Activated CD8-positive, alpha-beta memory T cell treated with anti-CD3 and anti-CD28 coated beads for 1 hour (primary cell): ENCODE results near the gene TMC5.
"Not testable (repeated sequence)": the region's sequence is repeated elsewhere in the genome, so short reads cannot be mapped to it uniquely, and the experiment has no call there.

Source experiments
- DNase-seq, 2 donors: peaks; one replicate each; pipeline ENCODE4 v3.0.0-alpha.2; 2020; ENCODE audit warnings: low read depth in 1 of 2; ENCODE audit errors: extremely low read depth in 1 of 2

TMC5 gene

DNA sequence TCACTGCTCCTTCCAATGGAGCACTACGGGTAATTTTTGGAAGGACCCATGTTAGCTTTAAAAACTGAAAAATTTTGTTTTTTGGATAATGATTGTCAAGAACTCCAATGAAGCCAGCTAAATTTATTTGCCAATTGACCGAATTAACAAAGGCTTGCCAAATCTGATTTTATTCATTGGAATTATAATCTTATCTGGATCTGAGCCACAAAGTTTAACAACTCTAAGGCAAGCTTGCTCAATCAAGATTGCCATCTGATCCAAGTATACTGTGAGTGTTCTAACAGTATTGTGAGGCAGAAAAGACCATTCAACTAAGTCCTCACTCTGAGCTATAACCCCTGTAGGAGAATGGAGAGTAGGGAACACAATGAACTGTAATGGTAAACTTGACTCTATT is 20.3 kb upstream of the TMC5 start:
- DNase-seq = not testable (repeated sequence)

GRCh38 chr16:19400711-19401110 is 17.0 kb upstream of the TMC5 start:
- DNase-seq = no peak

DNA sequence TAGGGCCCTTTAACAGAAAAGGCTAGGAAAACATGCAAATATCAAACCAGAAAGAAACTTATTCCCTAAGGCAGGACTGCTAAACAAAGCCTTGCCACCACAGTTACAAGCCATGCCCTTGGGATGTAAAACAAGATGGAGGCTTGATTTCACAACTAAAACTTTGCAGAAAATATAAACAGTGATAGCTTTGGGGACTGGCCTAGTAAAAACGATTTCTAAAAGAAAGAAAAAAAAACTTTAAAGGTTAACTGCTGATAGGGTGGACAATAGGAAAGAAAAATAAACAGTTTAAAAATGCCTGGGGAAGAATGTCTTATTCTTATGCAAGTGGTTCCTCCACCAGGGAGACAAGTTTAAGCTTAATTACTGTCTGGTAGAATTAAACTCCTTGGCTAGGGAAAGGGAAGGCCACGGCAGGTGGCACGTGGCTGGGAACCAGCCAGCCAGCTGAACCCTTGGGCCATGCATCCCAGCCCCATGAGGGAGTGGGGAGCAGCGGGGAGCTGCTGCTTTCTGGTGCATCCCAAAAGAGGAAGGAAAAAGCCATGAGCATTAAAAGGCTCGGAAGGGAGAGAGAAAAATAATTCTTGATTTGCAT is 10.7 kb upstream of the TMC5 start:
- no peak for DNase-seq

GRCh38 chr16:19410435-19411171 is 7.1 kb upstream of the TMC5 start:
- no peak for DNase-seq

- no peak for DNase-seq
Measured at GRCh38 chr16:19411298-19411697, 6.4 kb upstream of the TMC5 start.

DNA sequence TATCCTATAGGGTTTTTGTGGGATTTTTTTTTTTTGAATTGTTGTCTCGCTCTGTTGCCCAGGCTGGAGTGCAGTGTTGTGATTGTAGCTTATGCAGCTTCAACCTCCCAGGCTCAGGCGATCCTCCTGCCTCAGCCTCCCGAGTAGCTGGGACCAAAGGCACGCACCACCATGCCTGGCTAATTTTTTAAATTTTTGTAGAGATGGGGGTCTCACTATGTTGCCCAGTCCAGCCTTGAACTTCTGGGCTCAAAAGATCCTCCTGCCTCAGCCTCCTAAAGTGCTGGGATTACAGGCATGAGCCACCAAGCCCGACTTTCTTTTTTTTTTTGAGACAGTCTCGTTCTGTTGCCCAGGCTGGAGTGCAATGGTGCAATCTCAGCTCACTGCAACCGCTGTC is 5.6 kb upstream of the TMC5 start:
- DNase-seq = not testable (repeated sequence)

- no peak for DNase-seq
Measured at GRCh38 chr16:19415461-19415860, 2.2 kb upstream of the TMC5 start.

- no peak for DNase-seq
Measured at GRCh38 chr16:19415918-19416317, 1.8 kb upstream of the TMC5 start.

DNA sequence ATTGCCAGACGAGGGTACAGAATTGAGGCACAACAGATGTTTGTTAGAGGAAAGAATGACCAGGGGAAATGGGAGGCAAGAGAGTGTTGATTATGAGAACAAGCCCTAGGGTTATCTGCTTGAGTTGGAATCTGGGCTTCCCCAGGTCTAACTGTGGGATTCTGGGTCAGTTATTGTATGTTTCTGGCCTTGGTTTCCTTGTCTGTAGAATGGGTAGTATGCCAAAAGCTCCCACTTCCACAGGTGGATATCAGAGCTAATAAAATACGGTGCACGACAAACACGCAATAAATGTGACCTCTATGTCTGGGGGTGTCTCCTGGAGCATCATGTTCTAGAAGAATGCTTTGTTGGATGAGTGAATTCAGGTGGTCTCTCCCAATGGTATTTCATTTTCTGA is 517 bp downstream of the TMC5 start:
- no peak for DNase-seq

DNA sequence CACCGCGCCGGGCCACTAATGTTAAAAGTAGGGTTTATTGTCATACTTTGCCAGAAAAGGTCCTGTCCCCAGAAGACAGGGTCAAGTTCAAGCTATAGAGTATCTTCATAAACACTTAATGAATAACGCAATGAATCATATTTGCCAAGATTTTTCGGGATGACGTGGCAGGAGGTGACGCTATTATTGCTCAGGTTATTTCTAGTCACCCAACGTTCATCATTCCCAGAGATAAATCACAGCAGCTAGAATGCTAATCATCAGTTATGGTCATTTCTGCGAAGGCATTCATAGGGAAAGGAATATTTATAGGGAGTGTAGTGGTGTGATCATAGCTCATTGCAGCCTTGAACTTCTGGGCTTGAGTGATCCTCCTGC is 2.0 kb downstream of the TMC5 start:
- no peak for DNase-seq

DNA sequence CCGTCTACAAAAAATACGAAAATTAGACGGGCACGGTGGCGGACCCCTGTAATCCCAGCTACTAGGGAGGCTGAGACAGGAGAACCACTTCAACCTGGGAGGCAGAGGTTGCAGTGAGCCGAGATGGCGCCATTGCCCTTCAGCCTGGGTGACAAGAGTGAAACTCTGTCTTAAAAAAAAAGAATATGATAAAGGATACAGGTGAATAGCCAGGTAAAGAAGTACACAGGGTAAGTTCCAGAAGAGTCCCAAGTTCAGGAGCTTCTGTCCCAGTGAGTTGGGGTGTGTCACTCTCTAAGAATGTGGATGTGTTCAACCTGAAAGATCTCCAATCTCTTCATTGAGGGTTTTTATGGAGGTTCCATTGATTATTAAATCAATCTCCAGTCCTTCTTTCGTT is 6.8 kb downstream of the TMC5 start:
- no peak for DNase-seq

GRCh38 chr16:19430345-19430744 is 12.7 kb downstream of the TMC5 start:
- DNase-seq = no peak

- DNase-seq = no peak
Measured at GRCh38 chr16:19431636-19432340, 14.1 kb downstream of the TMC5 start.

DNA sequence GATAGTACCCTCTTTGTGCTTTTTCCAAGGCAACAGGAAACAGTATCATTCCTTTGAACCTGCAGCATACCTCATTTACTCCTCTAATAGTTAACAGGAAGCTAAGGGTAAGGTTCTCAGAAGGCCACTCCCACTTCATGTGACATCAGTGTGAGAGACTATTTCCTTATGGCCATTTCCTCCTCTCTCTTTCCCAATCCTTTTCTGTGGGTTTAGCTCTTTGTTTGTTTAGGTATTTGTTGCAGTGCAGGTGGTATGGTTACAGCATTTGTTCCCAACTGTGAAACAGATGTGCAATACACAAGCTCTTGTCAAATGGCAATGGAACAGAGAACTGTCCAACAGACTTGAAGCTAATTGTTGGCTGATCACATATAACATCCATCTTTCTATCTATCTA is 14.7 kb downstream of the TMC5 start:
- DNase-seq = no peak

- DNase-seq = no peak
Measured at GRCh38 chr16:19434584-19434983, 16.9 kb downstream of the TMC5 start.

DNA sequence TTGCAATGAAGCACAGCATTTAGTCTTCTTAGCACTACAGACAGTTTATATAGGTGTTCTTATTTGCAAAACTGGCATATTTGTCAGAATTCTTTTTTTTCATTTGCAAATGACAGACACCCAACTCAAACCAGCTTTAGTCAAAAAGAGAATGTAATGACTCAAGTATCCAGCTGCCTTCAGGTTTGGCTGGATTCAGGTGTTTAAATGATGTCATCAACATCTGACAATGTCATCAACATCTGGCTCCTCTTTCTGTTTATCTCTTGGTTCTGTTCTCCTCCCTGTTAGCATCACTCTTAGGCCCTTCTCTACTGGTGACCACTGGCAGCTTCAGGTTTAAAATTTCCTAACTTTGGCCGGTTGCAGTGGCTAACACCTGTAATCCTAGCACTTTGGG is 18.9 kb downstream of the TMC5 start:
- DNase-seq = no peak

DNA sequence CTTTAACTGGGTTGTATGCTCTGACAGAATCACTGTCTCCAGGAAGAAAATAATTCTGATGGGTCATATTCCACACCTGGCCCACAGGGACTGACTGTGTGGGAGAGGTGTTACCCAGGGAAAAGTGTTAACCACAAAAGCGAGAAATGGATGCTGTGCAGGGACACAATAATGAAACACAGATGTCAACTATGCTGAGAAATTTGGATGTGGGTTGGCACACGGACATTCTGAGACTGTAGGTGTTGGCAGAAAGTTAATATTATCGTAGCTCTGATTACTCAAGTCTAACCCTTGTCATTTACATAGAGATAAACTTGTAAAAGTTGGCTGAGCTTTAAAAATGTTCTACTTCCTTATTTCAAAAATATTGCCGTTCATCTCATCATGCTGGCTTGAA is 19.6 kb downstream of the TMC5 start:
- DNase-seq = no peak

DNA sequence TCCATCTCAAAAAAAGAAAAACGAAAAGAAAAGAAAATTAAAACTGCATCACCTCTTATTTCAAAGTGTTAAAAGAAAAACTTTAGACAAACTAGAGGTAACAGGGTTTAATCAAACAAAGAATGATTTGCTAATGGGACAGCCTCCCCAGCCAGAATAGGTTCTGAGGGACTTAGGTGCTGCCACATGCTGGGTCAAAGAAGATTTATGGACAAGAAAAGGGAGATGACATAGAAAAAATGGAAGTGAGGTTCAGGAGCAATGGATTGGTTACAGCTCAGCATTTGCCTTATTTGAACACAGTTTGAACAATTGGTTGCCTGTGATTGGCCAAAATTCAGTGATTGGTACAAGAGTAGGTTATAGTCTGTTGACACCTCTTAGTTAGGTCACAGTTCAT is 21.1 kb downstream of the TMC5 start:
- no peak for DNase-seq

DNA sequence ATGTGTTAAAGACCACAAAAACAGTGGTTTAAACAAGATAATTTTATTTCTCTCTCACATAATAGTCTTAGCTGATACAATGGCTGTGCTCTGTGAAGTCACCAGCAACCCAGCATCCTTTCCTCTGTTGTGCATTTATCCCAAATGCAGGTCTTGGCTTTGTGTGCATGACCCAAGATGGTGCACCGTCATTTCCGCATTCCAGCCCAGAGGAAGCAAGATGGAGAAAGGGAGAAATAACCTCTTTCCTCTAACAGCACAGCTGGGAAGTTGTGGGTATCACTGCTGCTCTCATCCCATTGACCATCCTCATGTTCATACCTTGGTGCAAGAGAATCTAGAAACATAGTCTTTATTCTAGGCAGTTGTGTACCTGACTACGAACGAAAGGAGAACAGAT is 21.8 kb downstream of the TMC5 start:
- no peak for DNase-seq

GRCh38 chr16:19443659-19444058 is 26.0 kb downstream of the TMC5 start:
- no peak for DNase-seq

GRCh38 chr16:19446300-19446846 is 28.7 kb downstream of the TMC5 start:
- DNase-seq = no peak

- no peak for DNase-seq
Measured at GRCh38 chr16:19446886-19447285, 29.2 kb downstream of the TMC5 start.
